H1 (cell line): ENCODE measurements around the gene FUT2.

Experiments
- BACH1 ChIP-seq: IDR thresholded peaks from 2 replicates; pipeline ENCODE4 v1.6.1; 2012; ENCODE audit warnings: low read length, improper control_type of control experiment
- FOSL1 ChIP-seq: IDR thresholded peaks from 2 replicates; pipeline ENCODE4 v1.6.1; 2011; ENCODE audit warnings: mild to moderate bottlenecking, low read depth, low read length, moderate library complexity; ENCODE audit not compliant: insufficient read depth
- HDAC2 ChIP-seq, 2 experiments: fragments of 300-600 bp in 1 of 2; sonication (generic) in 1 of 2; IDR thresholded peaks; 2 replicates each; pipeline ENCODE4 v1.6.1; 2011 to 2012; ENCODE audit warnings: low read depth in 2 of 2, low read length in 2 of 2, mild to moderate bottlenecking in 2 of 2, moderate library complexity in 2 of 2, borderline replicate concordance in 1 of 2, inconsistent platforms in 1 of 2
- JUND ChIP-seq: IDR thresholded peaks from 2 replicates; pipeline ENCODE4 v1.6.1; 2011; ENCODE audit warnings: mild to moderate bottlenecking, improper control_type of control experiment, low read length
- POLR2A ChIP-seq, 2 experiments: IDR thresholded peaks; 1 replicate in 1 of 2; 2 replicates in 1 of 2; pipeline ENCODE4 v1.6.1; 2011; ENCODE audit warnings: low read depth in 2 of 2, low read length in 2 of 2, mild to moderate bottlenecking in 2 of 2; ENCODE audit errors: control extremely low read depth in 1 of 2
- RNF2 ChIP-seq: fragments of 200-900, 300-1000 bp; sonication (generic); IDR thresholded peaks from 2 replicates; pipeline ENCODE4 v1.7.1; 2016; ENCODE audit warnings: borderline replicate concordance, low read depth, mild to moderate bottlenecking, antibody characterized with exemption, low read length; ENCODE audit not compliant: poor library complexity, severe bottlenecking; ENCODE audit errors: missing control alignments
- SUZ12 ChIP-seq: fragments of 200-600 bp; sonication (generic); IDR thresholded peaks from 2 replicates; pipeline ENCODE4 v1.6.1; 2012; ENCODE audit warnings: mild to moderate bottlenecking, inconsistent platforms, low read length, moderate library complexity, mixed read lengths
- TCF12 ChIP-seq: IDR thresholded peaks from 2 replicates; pipeline ENCODE4 v1.6.1; 2011; ENCODE audit warnings: low read depth, mild to moderate bottlenecking, low read length
- TF ChIP-seq, protein P1 (sequence below), 3 experiments: IDR thresholded peaks; 1 replicate in 2 of 3; 2 replicates in 1 of 3; pipeline versions ENCODE4 v1.5.1 to v1.6.1; 2011; ENCODE audit warnings: low read length in 3 of 3, mild to moderate bottlenecking in 3 of 3, inconsistent platforms in 2 of 3, low read depth in 1 of 3, moderate library complexity in 1 of 3; ENCODE audit not compliant: insufficient read depth in 1 of 3; ENCODE audit errors: control extremely low read depth in 1 of 3
- TF ChIP-seq, protein P2 (sequence below): IDR thresholded peaks from 2 replicates; pipeline ENCODE4 v1.6.1; 2011; ENCODE audit warnings: low read length, improper control_type of control experiment

DNA sequence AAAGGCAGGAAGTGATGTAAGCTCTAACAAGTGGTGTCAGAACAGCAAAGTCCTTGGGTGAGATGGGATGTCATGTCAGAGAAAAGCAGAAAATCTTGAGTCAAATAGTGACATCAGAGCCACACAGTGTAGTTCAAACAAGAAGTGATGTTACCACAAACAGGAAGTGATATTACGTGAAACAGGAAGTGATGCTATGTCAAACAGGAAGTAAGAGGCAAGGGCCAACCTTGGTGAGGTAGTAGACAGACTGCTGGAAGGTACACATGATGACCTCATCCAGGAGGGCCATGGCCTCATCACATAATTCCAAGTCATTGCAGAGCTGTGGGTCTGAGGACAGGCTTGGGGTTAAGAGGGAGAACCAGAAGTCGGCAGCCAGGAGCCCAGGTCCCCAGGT is 30.8 kb downstream of the FUT2 start:
- no peak for TF ChIP-seq FOSL1
- TF ChIP-seq JUND = no peak
- no peak for TF ChIP-seq POLR2A (IDR thresholded peaks at IDR 0.05; ENCODE audit: control extremely low read depth in 1 of 2, low read depth in 2 of 2, low read length in 2 of 2)
- TF ChIP-seq, protein P1, sequence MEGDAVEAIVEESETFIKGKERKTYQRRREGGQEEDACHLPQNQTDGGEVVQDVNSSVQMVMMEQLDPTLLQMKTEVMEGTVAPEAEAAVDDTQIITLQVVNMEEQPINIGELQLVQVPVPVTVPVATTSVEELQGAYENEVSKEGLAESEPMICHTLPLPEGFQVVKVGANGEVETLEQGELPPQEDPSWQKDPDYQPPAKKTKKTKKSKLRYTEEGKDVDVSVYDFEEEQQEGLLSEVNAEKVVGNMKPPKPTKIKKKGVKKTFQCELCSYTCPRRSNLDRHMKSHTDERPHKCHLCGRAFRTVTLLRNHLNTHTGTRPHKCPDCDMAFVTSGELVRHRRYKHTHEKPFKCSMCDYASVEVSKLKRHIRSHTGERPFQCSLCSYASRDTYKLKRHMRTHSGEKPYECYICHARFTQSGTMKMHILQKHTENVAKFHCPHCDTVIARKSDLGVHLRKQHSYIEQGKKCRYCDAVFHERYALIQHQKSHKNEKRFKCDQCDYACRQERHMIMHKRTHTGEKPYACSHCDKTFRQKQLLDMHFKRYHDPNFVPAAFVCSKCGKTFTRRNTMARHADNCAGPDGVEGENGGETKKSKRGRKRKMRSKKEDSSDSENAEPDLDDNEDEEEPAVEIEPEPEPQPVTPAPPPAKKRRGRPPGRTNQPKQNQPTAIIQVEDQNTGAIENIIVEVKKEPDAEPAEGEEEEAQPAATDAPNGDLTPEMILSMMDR (IDR thresholded peaks at IDR 0.05; ENCODE audit: control extremely low read depth in 1 of 3, insufficient read depth in 1 of 3, low read depth in 1 of 3, low read length in 3 of 3) = no peak
- TF ChIP-seq RNF2 = no peak
- TF ChIP-seq HDAC2 (IDR thresholded peaks at IDR 0.05; ENCODE audit: borderline replicate concordance in 1 of 2, low read depth in 2 of 2, low read length in 2 of 2) = no peak
- no peak for TF ChIP-seq BACH1
- TF ChIP-seq, protein P2, sequence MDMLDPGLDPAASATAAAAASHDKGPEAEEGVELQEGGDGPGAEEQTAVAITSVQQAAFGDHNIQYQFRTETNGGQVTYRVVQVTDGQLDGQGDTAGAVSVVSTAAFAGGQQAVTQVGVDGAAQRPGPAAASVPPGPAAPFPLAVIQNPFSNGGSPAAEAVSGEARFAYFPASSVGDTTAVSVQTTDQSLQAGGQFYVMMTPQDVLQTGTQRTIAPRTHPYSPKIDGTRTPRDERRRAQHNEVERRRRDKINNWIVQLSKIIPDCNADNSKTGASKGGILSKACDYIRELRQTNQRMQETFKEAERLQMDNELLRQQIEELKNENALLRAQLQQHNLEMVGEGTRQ = no peak
- no peak for TF ChIP-seq TCF12
- no peak for TF ChIP-seq SUZ12
